Anterior cingulate cortex (tissue), 58 donors: ENCODE measurements around the gene BCKDHA.
"Not testable (repeated sequence)": the region's sequence is repeated elsewhere in the genome, so short reads cannot be mapped to it uniquely, and the experiment has no call there.

Source experiments
- DNase-seq, 58 donors: peaks; one replicate each; lab custom pipeline; 2025; lab: John Stamatoyannopoulos, UW

Gene BCKDHA

GRCh38 chr19:41401483-41401882 is 3.9 kb downstream of the BCKDHA start:
- no peak for DNase-seq

- DNase-seq, result no peak
Measured at GRCh38 chr19:41402010-41402409, 4.4 kb downstream of the BCKDHA start.

GRCh38 chr19:41403181-41403970 is 5.8 kb downstream of the BCKDHA start:
- DNase-seq, result no peak

DNA sequence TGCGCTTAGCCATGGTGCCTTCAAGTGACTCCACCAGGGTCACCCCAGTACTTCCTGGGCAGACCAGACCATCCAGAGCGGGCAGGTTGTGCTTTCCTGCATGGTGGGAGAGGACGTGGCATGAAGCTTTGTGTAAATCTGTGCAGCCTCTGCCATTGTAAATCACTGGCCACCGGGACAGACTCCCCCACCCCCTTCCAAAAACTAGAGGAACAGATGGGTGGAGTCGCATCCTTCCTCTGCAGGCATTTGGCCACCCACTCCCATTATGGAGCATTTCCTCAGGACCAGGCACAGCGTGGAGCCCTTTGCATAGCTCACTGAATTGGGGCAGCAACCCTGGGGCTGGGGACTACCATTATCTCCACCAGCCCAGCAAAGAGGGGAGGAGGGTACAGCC is 8.2 kb downstream of the BCKDHA start:
- no peak for DNase-seq

GRCh38 chr19:41407271-41407670 is 9.7 kb downstream of the BCKDHA start:
- DNase-seq, result peak in 1 of 58 donors; percentile 3

GRCh38 chr19:41408256-41408655 is 10.6 kb downstream of the BCKDHA start:
- DNase-seq, result no peak

DNA sequence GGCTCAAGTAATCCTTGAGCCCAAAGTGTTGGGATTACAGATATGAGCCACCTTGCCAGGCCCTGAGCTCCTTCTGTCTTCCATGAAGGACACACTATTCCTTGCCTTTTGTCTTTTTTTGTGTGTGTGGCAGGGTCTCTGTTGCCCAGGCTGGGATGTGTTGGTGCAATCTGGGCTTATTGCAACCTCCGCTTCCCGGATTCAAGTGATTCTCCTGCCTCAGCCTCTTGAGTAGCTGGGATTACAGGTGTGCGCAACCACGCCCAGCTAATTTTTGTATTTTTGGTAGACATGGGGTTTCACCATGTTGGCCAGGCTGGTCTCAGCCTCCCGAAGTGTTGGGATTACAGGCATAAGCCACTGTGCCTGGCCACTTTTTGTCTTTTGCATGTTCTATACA is 11.2 kb downstream of the BCKDHA start:
- DNase-seq, result not testable (repeated sequence)

DNA sequence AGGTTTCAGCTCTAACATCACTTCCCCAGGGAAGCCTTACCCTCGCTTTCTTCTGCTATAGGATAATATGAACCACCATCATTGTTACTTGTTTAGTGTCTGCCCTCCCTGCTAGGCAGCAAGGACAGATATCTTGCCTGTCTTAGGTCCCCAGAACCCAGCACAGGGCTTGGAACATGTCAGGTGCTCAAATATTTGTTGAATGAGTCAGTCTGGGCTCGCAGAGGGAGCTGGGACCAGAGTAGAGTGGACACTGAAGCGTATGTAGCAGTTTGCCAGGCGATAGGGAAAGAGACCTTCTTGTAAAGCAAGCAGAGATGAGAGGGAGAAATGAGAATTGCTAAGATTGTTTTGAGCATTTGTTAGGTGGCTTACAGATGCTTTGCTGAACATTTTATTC is 11.7 kb downstream of the BCKDHA start:
- no peak for DNase-seq

GRCh38 chr19:41410336-41411054 is 12.9 kb downstream of the BCKDHA start:
- DNase-seq, result no peak

- no peak for DNase-seq
Measured at GRCh38 chr19:41411100-41411967, 13.7 kb downstream of the BCKDHA start.

DNA sequence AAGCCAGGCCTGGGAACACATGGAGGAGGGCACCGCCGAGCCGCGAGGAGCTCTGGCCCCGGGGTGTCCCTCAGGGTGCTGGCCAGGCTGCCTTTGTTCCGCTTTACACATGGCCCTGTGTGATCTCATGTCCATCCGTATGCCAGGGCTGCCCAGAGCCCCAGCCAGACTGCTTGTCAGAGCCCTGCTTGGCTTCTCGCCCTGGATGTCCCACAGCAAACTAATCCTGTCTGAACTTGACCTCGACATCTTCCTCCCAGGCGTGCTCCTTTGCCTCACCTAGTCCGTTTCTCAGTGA is 14.3 kb downstream of the BCKDHA start:
- peak in 38 of 58 donors; percentile 13 to 78 (median 47) for DNase-seq

GRCh38 chr19:41412953-41413352 is 15.3 kb downstream of the BCKDHA start:
- no peak for DNase-seq

GRCh38 chr19:41413947-41414346 is 16.3 kb downstream of the BCKDHA start:
- DNase-seq, result no peak

DNA sequence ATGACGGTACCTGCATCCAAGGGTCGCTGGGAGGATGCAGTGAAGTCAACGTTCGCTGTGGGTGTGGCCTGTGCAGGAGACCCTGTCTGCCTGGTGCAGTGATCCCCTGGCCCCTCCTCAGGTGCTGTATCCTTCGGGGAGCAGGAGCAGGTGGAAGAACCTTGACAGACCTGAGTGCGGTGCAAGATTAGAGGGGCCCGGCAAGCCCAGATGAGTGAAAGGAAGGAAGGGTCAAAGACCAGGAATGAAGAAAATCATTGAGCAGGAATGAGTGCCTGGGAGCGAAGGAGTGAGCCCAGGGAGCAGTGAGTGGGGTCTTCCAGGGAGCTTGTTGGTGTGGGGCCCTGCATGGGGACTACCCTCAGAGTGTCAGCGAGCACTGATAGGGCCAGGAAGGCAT is 16.8 kb downstream of the BCKDHA start:
- no peak for DNase-seq

GRCh38 chr19:41415154-41415571 is 17.5 kb downstream of the BCKDHA start:
- DNase-seq, result no peak

DNA sequence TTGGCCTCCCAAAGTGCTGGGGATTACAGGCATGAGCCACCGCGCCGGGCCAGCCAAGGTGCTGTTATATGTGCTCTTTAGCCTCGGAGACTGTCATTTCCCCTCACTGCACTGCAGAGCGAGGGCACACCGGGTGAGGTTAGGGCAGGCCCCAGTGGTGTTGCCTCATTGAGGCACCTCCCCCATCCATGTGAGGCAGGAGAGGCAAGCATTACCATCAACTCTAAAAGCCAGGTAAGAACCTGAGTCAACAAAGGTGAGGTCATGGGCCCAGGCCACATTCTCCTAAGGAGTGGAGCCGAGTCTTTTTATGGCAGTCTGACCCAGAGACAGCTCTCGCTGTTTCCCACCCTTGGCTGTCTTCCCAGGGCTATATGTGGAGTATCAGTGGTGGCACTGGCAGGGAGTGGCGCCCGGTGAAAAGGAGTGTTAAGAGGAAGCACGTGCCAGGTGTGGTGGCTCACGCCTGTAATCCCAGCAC is 18.6 kb downstream of the BCKDHA start:
- no peak for DNase-seq

DNA sequence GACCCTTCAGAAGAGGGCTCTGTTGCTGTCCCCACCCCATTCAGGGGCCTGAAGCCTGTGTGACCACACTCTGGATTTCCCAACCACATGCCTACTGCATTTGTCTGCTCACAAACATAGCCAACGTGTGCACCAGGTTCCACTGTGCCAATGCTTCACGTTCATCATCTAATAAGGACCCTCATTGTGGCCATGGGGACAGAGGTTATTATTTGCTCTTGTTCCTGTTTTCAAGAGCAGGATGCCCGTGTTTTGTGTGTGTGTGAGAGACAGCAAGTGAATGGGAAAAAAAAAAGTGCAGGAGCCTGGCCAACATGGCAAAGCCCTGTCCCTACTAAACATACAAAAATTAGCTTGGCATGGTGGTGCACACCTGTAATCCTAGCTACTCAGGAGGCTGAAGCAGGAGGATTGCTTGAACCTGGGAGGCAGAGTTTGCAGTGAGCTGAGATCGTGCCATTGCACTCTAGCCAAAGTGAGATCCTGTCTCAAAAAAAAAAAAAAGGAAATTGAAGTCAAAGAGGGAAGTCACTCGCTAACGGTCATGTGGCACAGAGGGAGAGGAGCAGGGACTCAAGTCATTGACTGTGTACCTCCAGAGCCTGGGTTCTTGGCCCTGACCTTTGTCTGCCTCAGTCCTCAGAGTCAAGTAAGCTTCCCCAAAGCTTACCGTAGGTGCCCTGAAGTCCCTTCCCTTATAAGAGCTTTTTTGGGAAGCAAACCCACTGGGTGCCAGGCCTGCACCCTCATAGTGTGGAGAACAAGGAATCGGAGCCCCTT is 22.7 kb downstream of the BCKDHA start:
- DNase-seq, result peak in 2 of 58 donors; percentile 5 to 20

GRCh38 chr19:41421314-41421713 is 23.7 kb downstream of the BCKDHA start:
- no peak for DNase-seq

GRCh38 chr19:41421973-41422372 is 24.4 kb downstream of the BCKDHA start:
- DNase-seq, result no peak

- no peak for DNase-seq
Measured at GRCh38 chr19:41422456-41422855, 24.8 kb downstream of the BCKDHA start.
